A204.1 (cell line): ENCODE results near the gene SYT2.

ENCODE experiments used
- FAIRE-seq: peaks from 2 replicates; lab custom pipeline; 2012; peaks lifted over from hg19 to GRCh38; lab: Jason Lieb, UNC

The SYT2 gene

DNA sequence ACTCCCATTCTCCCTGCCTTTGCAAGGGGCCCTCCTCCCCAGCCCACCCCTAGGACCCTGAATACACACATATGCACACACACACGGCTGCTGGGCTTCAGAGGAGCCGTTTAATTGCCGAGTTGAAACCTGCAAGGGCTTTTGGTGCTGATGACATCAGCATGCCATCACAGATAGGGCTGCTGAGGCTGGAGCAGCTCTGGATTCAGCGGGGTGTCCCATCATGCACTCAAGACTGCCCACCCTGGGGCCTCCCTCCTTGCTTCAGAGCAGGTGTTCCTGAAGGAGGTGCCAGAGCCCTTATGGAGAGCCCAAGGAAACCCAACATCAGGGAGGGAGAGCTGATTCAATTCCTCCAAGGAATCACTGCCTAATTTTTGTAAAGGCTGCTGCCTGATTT, 5.7 kb downstream of the SYT2 start:
- FAIRE-seq, result no peak

- FAIRE-seq, result no peak
Observed at GRCh38 chr1:202703191-202703590, 7.1 kb downstream of the SYT2 start.

DNA sequence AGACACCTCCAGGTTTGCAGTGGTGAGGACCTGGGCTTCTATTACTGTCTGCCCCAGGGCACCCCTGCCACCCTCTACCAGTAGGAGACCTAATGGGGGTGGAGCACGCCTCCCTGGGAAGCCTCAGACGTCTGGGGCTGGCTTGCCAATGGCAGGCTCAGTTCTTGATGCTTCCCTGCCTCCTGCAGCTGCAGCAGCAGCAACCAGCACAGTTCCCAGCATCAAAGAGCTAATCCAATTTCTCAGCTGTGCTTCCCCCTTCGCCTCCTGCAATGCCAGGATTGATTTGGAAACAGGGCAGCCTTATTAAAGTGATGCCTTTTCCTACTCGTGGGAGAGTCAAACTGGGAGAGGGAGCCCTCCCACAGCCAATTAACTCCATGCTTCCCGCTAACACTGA, 8.2 kb downstream of the SYT2 start:
- FAIRE-seq, result no peak

DNA sequence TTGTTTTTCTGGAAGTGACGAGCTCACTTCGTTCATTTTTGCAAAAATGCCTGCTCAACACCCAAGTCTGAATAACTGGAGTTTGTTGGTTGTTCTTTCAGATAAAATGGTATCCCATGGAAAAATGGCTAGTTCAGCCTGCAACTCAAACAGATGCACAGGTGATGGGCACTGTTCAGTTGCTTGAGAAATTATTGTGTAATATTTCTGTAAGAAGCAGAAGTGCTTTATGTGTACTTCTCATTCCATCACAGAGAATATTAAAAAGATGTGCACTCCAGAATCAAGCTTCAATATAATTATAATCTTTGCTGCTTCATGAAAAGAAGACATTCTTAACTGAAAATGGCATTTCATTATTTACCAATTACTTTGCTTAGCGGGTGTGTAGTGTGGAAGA, 9.1 kb downstream of the SYT2 start:
- FAIRE-seq, result no peak

GRCh38 chr1:202700061-202700460, 10.2 kb downstream of the SYT2 start:
- no peak for FAIRE-seq

DNA sequence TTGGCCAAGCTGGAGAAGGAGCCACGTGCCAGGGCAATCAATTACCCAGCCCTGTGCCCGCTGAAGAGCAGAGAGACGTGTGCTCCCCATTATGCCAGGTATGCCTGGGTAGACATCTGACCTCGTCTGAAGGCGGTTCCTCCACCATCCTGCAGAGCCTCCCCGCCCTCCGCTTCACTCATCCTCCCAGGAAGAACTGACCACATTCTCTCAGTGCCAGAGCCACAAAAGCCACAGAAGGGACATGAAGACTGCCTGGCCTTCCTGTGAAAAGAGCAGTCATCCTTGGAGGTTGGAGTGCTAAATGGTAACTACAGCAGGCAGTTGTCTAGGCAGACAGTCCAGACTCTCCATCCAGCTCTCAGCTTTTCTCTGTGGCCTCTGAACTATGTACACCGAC, 12.0 kb downstream of the SYT2 start:
- no peak for FAIRE-seq

- FAIRE-seq, result no peak
Observed at GRCh38 chr1:202697038-202697437, 13.2 kb downstream of the SYT2 start.

- no peak for FAIRE-seq
Observed at GRCh38 chr1:202694314-202694713, 15.9 kb downstream of the SYT2 start.

- no peak for FAIRE-seq
Observed at GRCh38 chr1:202692959-202693555, 17.2 kb downstream of the SYT2 start.

GRCh38 chr1:202691816-202692215, 18.4 kb downstream of the SYT2 start:
- no peak for FAIRE-seq

- no peak for FAIRE-seq
Observed at GRCh38 chr1:202689493-202690342, 20.5 kb downstream of the SYT2 start.

DNA sequence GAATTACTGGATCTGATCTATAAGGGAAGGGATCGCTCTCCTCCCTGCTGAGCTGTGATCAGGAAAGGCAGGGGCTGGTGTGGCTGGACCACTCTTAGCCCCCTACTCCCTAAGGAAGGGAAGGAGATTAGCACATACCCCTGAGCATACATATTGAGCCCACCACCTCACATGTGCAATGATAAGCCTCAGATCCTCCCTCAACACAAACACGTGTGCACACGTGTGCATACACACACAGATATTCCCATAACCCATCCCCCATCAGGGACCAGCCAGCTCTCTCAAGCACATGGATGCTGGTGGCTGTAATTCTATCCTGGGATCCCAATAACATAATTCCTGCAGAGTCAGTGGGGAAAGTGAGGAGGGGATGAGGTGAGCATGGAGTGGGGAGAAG, 21.2 kb downstream of the SYT2 start:
- FAIRE-seq, result no peak

GRCh38 chr1:202688401-202688800, 21.9 kb downstream of the SYT2 start:
- FAIRE-seq, result no peak

DNA sequence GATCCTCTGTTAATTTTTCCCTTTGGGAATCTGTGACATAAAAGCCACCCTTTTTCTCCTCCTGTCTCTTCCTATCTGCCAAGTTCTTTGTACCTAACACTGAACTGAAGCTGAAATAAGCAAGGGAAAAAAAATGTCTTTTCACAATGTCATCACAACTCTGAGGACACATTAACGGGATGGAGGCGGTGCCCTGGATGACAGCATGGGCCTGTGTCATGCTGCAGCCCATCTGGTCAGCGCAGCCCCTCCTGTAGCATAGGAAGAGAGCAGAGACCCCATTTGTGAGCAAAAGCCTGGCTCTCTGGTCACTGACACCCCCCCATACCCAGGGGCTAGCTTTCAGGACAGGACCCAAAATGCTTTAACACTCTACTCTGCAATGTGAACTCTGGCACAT, 22.5 kb downstream of the SYT2 start:
- FAIRE-seq, result no peak

GRCh38 chr1:202687370-202687769, 22.9 kb downstream of the SYT2 start:
- no peak for FAIRE-seq

GRCh38 chr1:202685641-202686040, 24.6 kb downstream of the SYT2 start:
- no peak for FAIRE-seq

DNA sequence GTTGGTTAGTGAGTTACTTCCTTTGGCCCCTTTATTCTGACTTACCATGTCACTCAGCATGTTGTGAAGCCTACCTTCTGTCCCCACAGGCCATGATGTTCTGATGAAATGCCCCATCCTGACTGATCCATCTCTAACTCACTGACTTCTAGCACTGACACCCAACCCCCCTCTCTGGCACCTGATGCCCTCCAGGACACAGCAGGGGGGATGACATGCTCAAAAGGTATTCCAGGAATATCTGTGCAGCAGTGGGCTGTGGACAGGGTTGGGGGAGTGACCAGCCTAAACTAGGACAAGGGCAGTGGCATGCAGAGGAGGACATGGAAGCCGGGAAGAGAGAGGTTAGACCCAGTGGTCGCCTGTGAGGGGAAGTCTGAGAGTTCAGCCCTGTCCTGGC, 25.5 kb downstream of the SYT2 start:
- FAIRE-seq, result no peak

DNA sequence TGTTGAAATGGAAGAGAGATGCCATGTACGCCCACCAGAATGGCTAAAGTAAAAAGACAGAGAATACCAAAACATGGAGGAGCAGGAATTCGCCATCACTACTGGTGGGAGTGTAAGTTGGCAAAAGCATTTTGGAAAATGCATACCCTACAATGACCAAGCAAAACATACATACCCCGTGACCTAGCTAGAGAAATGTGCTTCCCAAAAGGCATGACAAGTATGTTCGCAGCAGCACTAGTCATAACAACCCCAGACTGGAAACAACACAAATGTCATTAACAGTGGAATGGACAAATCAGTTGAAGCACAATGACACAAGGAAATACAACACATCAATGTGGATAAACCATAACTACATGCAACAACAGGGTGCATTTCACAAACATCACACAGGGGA, 27.2 kb downstream of the SYT2 start:
- no peak for FAIRE-seq

- no peak for FAIRE-seq
Observed at GRCh38 chr1:202682477-202682876, 27.8 kb downstream of the SYT2 start.

DNA sequence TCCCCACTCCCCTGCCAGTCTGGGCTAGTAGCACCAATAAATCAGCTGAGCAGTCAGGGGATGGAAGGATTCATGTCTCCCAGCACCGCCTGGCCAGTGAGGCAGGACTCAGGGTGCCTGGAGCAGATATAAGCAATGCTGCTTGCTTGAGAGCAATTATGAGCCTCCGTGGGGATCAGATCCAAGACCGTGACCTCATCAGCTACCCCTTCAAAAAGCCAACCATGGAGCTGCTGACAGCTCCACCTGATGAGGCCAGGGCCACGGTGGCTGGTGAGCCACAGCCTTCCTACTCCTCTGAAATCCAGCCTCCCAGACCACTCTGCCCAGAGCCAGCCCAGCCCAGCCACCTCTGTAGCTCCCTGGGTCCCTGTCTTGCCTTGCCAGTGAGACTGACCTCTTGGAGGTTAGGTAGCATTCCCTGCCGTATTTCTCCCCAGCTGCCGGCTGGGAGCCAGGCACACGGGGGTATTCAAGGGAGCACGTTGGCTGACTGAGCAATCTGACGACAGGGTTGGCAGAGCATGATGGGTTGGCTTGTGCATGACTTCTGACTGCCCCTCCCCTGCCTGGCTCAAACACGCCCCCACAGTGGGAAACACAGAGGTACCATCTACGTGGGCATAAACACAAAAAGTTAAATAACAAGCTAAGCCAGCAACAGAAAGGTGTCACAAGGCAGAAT, 28.4 kb downstream of the SYT2 start:
- no peak for FAIRE-seq

DNA sequence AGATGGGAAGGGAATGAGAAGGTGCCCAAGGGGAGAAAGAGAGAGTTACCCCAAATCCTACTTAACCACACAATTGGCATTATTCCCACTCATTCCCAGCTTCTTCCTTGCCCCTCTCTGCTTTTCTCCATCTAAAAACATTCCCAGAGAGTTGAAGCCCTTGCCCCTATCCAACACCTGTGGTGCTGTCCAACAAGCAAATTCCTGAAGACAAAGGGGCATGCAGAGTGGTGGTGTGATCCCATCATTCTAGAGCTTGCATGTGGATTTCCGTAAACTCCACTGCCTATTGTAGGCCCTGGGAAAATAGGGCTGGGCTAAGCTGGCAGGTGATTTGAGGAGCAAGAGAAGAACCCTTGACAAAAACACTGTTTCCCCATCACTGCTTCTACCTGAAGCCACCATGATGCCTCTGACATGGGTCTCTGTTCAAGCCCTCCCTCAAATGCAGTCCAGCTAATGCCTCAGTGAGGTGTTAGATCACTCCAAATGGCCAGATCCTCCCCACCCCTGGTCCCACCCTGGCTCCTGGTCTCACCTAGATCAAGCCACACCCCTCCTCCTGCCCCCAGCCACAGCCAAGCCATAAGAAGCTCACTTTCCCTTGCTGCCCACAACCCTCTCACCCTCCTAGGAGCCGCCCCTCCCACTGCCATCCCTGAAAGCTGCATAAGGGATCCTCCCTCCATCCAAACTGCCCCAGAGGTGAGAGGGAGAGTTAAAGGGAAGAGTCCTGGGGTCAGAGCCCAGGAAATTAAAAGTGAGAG, 29.5 kb downstream of the SYT2 start:
- FAIRE-seq, result no peak

GRCh38 chr1:202679406-202680177, 30.7 kb downstream of the SYT2 start:
- FAIRE-seq, result no peak
